ACHN (cell line): Measurements from ENCODE around the gene PCGF2.
A peak's percentile ranks its signal among the peaks of the same experiment; 100 is the strongest.

Experiments used
- DNase-seq: peaks from one replicate; pipeline ENCODE4 v3.0.0-alpha.2; 2015
- in situ Hi-C: cut with HindIII; loops from 2 replicates; pipeline ENCODE4 v1.10.0; 2017; ENCODE audit warnings: low sequenced_read_pairs, low pct_ligation_motif_present, low pct_unique_long_range_greater_than_20kb

Gene PCGF2

GRCh38 chr17:38709104-38709820 is 38.9 kb downstream of the PCGF2 start:
- no peak for DNase-seq
- in situ Hi-C loops, result no loop called here

GRCh38 chr17:38707678-38708351 is 40.3 kb downstream of the PCGF2 start:
- in situ Hi-C loops, result no loop called here
- DNase-seq, result no peak

- in situ Hi-C loops, result no loop called here
- DNase-seq, result no peak
Observed at GRCh38 chr17:38706505-38707216, 41.5 kb downstream of the PCGF2 start.

GRCh38 chr17:38705803-38706504 is 42.2 kb downstream of the PCGF2 start:
- peak; percentile 46 for DNase-seq
- in situ Hi-C loops, result no loop called here

GRCh38 chr17:38705523-38705802 is 42.7 kb downstream of the PCGF2 start:
- in situ Hi-C loops, result no loop called here
- DNase-seq, result no peak

GRCh38 chr17:38704606-38705522 is 43.3 kb downstream of the PCGF2 start, which contains the start of gene MLLT6:
Gene MLLT6, plus strand, starts transcription at chr17:38705273. Its CDS starts 360 bp downstream, at chr17:38705633.
- peak; percentile 85 for DNase-seq
- in situ Hi-C loops, result no loop called here

- in situ Hi-C loops, result no loop called here
- peak; percentile 90 for DNase-seq
Observed at GRCh38 chr17:38703742-38704605, 44.2 kb downstream of the PCGF2 start.

GRCh38 chr17:38702916-38703741 is 45.0 kb downstream of the PCGF2 start:
- in situ Hi-C loops, result no loop called here
- DNase-seq, result peak; percentile 62

- in situ Hi-C loops, result no loop called here
- DNase-seq, result peak; percentile 92
Observed at GRCh38 chr17:38702166-38702915, 45.8 kb downstream of the PCGF2 start.

- in situ Hi-C loops, result no loop called here
- peak; percentile 48 for DNase-seq
Observed at GRCh38 chr17:38701504-38702165, 46.5 kb downstream of the PCGF2 start.

GRCh38 chr17:38698760-38699159 is 49.4 kb downstream of the PCGF2 start:
- in situ Hi-C loops, result no loop called here
- DNase-seq, result no peak

- in situ Hi-C loops, result no loop called here
- DNase-seq, result no peak
Observed at GRCh38 chr17:38697061-38697820, 50.9 kb downstream of the PCGF2 start.

GRCh38 chr17:38693700-38694329 is 54.3 kb downstream of the PCGF2 start:
- in situ Hi-C loops, result no loop called here
- no peak for DNase-seq

- in situ Hi-C loops, result no loop called here
Observed at GRCh38 chr17:38691154-38691553, 57.0 kb downstream of the PCGF2 start.

More at GRCh38 chr17:38691154-38691553, 57.0 kb downstream of the PCGF2 start:
- DNase-seq, result no peak
